NCI-H1105 treated with DMSO at 0.1 percent for 48 hours (cell line): ENCODE measurements around the gene TCF3.

ENCODE experiments used
- DNase-seq: peaks from one replicate; lab custom pipeline; 2025; lab: John Stamatoyannopoulos, UW

TCF3 gene

GRCh38 chr19:1580957-1581356 is 71.5 kb downstream of the TCF3 start:
- DNase-seq = no peak

- DNase-seq = no peak
Observed at GRCh38 chr19:1580382-1580781, 72.0 kb downstream of the TCF3 start.

- no peak for DNase-seq
Observed at GRCh38 chr19:1579222-1579621, 73.2 kb downstream of the TCF3 start.

- peak; percentile 71 for DNase-seq
Observed at GRCh38 chr19:1577929-1578618, 74.3 kb downstream of the TCF3 start.

GRCh38 chr19:1577090-1577928 is 75.1 kb downstream of the TCF3 start:
- DNase-seq = peak; percentile 92

- DNase-seq = no peak
Observed at GRCh38 chr19:1576242-1577089, 75.9 kb downstream of the TCF3 start.

- no peak for DNase-seq
Observed at GRCh38 chr19:1575323-1576241, 76.8 kb downstream of the TCF3 start.

GRCh38 chr19:1574354-1575136 is 77.9 kb downstream of the TCF3 start:
- DNase-seq = no peak

GRCh38 chr19:1572795-1573194 is 79.6 kb downstream of the TCF3 start:
- DNase-seq = no peak

GRCh38 chr19:1571358-1571757 is 81.1 kb downstream of the TCF3 start:
- DNase-seq = no peak

GRCh38 chr19:1570836-1571235 is 81.6 kb downstream of the TCF3 start:
- DNase-seq = no peak

- DNase-seq = no peak
Observed at GRCh38 chr19:1569997-1570396, 82.4 kb downstream of the TCF3 start.

- DNase-seq = peak; percentile 54
Observed at GRCh38 chr19:1568320-1569019, 83.9 kb downstream of the TCF3 start, which contains the start of gene MEX3D. Gene MEX3D (minus strand): TSS chr19:1568325. CDS start chr19:1568058, 267 bp downstream.

GRCh38 chr19:1567848-1568227 is 84.6 kb downstream of the TCF3 start:
- DNase-seq = no peak

- DNase-seq = peak; percentile 13
Observed at GRCh38 chr19:1567116-1567847, 85.1 kb downstream of the TCF3 start.

GRCh38 chr19:1566392-1567115 is 85.9 kb downstream of the TCF3 start:
- DNase-seq = peak; percentile 61

- no peak for DNase-seq
Observed at GRCh38 chr19:1563251-1563650, 89.2 kb downstream of the TCF3 start.

GRCh38 chr19:1561236-1561842 is 91.1 kb downstream of the TCF3 start:
- no peak for DNase-seq
